NCI-H1694 (cell line): ENCODE results near the gene BBS12.
A peak's percentile ranks its signal among the peaks of the same experiment; 100 is the strongest.

Experiments
- DNase-seq: peaks from one replicate; lab custom pipeline; 2025; lab: John Stamatoyannopoulos, UW

BBS12 gene

DNA sequence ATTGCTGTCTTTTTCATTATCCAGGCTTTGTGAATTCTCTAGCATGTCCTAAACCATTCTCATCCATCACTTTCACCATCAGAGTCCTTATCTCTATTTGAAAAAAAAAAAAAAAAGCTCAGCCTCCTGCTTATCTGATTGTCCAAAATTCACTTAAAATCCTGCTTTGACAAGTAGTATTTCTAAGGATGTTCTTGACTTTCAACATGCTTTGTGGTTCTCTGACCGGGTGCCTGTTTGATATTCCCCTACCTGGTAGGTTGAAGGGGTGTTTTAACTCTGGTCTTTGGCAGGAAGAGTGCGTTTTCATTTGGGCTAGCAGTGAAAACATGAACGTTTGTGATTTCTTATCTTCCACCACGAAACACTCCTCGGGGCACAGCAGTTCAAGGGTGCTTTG lies 17.3 kb upstream of the BBS12 start:
- DNase-seq, result no peak

DNA sequence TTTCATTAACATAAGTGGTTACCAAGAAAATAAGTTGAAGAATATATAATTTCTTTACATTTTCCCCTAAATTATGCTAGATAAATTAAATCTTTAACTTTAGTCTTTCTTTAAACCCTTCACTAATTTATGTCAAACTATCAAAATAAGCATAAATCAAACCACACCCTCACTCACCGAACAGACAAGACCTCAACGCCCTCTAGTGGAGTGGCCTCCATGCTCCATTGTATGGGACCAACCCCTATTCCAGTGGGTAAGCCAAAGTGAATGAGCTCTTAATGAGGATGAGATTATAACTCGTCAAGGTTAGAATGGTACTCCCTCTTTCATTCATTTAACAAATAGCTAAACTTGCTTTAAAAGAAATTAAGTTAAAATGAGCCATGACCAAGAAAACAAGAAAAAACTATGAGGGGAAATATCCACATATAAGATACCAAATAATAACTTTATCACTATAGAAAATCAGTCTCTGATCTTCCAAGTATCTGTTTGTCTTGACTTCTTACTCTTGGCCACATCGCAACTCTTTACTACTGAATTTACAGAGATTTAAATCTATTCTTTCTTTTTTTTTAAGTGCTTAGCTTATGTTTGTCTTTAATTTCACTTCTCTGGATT lies 15.6 kb upstream of the BBS12 start:
- peak; percentile 11 for DNase-seq

DNA sequence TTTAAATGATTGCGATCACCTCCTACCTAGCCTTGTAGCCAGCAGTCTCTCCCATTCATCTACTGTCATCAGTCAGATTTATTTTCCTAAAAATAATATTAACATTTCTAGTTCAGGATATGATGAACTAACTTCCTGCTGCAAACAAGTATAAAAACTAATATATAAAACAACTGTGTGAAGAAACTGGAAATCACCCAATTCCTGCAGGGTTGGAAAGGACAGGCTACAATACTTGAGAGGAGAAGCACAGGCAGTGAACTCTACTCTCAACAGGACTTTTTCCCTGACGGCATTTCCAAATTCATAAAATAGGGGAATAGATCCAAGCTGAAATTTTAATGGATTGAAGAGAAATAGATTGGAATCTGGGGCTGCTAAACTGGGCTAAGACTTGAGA lies 14.2 kb upstream of the BBS12 start:
- no peak for DNase-seq

DNA sequence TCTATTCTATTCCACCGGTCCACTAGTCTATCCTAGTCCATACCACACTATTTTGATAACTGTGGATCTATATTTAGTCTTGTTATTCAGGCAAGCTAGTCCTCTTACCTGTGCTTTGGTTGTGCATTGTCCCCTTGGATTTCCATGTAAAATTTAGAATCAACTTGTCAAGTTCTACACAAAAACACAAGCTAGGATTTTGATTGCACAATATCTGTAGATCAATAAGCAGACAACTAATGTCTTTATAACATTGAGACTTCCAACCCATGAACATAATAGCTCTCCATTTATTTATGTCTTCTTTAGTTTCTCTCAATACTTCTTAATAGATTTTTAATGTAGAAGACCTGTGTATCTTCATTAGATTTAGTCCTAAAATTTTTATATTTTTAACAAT lies 10.2 kb upstream of the BBS12 start:
- DNase-seq, result no peak

DNA sequence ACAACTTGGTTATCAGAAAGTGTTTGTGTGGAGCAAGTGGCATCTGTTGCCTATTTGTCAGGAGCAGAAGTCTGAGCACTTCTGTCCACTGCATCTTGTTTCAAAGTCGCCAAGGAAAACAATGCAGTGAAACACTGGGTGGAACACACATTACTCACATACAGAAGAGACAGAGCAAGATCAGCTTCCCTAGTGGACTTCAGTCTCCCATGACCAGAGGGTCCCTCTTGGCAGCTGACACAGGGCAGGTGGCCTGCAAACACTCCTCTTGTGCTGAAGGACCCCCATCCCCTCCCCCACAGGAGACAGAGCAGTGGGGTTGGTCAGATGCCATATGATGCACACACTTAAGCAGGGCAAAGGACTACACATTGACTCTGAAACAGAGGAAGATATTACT lies 3.6 kb upstream of the BBS12 start:
- DNase-seq, result no peak

DNA sequence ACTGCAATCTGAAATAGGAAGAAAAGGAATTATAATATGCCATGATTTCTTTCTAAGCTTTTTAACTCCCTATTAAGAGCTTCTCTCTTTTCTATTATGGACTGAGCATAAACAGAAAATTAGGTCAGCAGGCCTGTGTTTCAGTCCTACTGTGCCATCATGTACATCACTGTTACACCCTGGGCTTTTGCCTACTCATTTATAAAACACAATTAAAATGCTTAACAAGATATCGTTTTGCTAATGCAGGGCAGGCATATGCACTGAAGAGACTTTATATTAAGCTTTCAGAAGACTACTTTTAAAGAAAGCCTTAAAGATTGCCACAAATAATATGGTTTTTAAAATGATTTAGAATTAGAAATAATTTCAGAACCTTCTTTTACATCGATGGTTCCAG lies 828 bp upstream of the BBS12 start:
- no peak for DNase-seq

DNA sequence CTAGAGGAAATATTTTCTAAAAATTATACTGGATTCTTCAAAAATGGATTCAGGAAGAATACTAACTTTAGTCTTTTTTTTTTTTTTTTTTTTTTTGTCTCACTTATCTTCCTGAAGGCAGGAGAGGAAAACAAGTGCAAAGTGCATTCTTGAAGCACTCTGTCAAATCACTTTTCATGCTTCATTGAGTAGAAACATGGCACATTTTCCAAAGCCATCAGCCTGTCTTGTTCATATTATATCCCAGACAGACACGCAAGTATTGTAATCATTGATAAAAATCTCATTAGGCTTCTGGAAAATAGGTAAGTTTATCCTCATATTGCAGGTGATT lies 1.2 kb downstream of the BBS12 start:
- no peak for DNase-seq

DNA sequence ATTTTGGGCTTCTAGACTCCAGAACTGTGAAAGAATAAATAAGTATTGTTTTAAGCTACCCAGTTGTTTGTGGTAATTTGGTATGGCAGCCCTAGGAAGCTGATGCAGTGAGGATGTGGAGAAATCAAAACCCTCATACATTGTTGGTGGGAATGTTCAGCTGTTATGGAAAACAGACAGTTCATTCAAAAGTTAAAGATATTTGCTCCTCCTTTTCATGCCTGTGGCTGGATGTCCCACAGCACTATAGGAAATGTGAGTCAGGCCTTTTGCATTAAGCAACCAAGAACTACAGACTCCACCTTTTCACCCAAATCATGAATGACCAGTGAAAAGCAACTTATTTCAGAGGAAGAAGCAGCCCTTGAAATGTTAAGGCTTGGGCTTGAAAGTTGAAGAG lies 6.7 kb downstream of the BBS12 start:
- no peak for DNase-seq

DNA sequence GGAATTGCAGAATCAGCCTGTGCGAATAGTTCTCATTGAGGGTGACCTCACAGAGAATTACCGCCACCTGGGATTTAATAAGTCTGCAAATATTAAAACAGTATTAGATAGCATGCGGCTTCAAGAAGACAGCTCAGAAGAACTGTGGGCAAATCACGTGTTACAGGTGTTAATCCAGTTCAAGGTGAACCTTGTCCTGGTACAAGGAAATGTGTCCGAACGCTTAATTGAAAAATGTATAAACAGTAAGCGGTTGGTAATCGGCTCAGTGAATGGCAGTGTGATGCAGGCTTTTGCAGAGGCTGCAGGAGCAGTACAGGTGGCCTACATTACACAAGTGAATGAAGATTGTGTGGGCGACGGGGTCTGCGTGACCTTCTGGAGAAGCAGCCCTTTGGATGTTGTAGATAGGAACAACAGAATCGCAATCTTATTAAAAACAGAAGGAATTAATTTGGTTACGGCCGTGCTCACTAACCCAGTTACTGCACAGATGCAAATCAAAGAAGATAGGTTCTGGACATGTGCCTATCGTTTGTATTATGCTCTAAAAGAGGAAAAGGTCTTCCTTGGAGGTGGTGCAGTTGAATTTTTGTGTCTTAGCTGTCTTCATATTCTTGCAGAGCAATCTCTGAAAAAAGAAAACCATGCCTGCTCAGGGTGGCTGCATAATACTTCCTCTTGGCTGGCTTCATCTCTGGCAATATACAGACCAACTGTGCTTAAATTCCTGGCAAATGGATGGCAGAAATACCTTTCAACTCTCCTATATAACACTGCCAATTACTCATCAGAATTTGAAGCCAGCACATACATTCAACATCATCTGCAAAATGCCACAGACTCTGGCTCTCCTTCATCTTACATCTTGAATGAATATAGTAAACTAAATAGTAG lies 10.7 kb downstream of the BBS12 start:
- no peak for DNase-seq

DNA sequence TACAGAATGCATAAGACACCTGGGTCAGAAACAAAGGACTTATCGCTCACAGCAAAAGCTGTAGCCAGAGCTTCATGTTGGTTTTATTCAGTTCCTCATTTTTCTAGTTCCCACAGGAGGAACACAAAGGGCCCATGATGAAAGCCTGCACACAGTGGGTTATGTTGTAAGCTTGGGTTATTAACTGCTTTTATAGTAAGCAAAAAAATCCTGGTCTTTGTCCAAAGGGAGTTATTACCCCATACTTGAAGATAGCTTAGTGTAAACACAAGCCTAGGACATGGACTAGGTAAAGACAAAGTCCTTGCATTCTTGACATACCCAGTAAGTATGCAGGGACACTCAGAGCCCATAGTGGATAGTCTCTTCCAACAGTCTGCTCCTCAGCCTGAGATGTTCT lies 11.7 kb downstream of the BBS12 start:
- DNase-seq, result no peak

DNA sequence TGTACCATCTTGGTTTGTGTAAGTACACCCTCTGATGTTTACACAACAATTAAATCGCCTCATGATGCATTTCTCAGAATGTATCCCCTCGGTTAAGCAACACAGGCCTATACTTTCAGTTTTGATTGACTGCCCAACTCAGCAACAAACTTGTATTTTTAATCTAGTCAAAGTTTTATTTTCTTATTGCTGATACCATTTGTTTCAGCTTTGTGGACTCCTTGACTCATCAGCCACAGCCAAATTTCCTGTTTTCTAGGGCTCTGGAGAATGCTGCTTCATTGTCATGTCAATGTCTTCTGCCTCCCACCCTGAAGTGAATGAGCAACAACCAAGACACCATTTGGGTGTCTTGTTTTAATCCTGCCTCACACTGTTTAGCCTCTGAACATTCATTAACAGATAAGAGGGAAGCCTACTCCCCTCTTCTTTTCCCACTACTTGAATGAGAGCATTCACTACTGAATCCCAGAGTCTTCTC lies 14.0 kb downstream of the BBS12 start:
- no peak for DNase-seq

DNA sequence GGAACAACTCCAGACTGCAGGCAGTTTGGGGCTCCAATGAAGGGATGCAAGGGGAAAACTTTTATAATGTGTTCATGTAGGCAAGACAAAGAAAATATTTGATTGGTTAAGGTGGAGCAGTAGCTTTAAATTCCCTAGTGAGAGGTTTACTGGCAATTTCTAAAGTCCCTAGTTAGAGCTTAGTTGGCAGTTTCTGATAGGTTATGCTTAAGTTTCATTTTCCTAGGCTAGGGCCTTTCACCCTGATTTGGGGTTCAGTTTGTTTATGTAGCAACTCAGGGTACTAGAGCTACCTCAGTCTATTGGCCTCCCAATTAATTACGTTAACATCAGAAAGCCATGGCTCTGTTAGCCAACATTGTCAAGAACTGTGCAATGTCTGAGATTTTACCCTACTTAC lies 14.6 kb downstream of the BBS12 start:
- no peak for DNase-seq

DNA sequence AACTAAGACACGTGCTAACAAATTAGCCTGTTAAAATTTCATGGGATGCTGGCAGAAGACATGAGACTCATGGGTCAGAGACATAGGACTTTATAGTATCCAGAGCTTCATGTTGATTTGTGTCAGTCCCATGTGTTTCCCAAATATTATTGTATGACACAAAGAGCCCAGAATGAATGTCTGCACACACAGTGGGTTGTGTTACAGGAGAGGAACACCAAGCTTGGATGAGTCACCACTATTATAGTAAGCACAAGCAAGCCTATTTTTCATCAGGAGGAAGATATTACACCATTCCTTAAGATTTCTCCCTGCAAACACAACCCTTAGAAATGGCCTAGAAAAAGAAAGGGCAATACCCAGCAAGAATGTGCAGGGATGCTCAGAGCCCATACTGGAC lies 15.4 kb downstream of the BBS12 start:
- DNase-seq, result no peak

DNA sequence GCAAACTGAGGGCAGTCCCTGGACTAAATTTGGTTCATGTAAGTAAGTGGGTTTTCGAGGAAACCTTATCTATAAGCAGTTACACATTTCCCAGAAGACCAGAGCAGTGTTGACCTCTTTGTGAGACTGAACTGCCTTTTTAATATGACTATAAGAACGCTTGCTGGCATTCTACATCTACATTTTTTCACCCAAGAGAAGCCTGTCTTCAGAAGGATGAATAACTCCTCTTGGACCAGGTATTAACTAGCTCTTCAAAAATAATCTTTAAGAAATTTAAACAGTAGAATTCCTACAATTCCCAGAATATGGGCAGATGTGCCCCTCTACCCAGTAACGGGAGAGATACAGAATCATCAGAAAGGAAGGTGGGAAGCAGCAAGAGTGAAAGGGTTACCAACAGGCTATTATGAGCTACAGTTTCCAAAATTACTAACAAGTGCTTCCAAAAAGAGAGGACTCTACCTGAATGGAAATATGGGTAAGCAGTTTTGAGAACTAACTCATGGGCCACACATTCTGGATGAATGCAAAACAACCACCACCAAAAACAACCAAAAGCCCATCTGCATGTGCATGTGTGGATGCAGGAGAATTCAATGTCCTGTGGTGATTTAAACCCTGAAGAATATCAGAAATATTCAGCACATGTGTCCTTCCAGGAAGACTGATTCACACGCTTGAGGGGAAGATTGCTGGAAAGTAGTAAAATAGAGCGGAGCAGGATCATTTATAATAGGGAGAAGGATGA lies 17.4 kb downstream of the BBS12 start:
- no peak for DNase-seq

DNA sequence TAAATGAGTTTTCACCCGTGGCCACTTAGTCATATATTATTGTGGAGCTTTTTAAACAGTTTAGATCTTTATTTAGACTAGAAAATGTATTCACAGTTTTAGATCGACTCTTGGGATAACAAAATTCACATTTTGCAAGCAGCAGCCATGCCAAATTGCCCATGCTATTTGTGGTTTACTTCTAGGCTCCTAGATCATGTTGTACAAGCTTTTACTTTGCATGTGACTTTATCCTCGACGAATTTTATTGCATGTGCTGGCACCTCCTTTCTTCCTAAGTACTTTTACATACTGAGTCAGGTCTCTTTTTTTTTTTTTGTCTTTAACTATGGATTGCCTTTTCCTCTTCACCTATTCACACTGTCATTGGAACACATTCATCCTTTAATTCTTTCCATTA lies 23.2 kb downstream of the BBS12 start:
- no peak for DNase-seq

DNA sequence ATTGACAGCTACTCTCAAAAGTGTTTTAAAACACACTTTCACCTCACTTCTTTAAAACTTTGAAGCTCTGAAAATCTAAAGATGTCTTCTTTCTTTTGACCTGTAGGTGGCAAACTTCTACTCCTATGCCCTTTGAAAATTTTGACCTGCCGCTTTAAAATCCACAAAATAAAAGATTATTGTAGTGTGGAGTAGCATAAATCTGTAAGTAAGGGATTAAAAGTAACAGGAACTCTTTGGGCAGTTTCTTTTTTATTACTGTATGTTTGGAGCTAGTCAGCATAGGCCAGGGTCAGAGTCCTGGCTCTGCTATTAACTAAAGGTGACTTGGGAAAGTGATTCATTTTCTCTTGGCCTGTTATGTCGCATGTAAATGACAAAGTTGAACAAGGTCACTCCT lies 25.5 kb downstream of the BBS12 start:
- peak; percentile 7 for DNase-seq

DNA sequence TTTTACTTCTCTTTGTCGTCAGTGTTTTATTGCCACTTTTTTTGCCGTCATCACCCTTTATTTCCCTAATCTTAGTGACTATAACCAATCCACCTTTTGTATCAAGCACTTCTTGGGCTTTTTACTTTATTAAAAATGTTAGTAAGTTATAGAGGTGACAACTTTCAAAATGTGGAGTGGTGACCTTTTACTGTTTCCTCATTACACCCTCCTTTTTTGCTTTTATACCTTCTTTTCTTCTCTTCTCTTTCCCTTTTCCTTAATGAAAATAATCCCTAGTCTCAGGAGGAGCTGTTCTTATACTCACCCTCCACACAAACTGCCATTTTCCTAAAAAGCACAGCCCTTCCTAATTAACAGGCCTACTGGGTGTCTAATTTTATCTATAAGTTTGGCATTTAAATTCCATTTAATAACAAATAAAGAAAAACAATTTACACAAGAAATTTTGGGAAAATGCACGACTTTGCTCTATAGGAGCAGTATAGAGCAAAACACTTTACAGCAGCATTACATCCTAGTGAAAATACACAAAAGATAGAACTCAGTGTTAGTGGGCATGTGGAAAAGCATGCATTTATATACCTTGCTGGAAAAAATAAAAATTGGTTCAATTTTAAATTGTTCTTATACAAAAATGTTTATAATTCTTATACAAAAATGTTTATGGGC lies 27.3 kb downstream of the BBS12 start:
- no peak for DNase-seq

DNA sequence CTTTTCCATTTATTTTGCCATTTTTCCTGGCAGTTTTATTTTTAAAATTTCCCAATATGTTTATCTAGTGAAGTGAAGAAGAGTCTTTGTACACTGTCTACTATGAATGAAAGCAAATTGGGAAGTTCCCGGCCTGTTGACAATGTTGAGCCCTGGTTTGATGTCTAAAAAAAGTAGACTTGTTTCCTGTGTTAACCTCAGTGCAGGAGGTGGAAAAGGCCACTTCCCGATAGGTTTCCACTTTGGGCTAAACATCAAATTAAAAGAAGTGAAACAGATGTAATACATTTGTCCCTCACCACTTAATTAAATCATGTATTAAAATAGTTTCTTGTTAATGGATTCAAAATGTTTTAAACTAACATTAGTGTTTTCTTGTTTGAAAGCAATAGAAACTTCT lies 30.0 kb downstream of the BBS12 start:
- no peak for DNase-seq

DNA sequence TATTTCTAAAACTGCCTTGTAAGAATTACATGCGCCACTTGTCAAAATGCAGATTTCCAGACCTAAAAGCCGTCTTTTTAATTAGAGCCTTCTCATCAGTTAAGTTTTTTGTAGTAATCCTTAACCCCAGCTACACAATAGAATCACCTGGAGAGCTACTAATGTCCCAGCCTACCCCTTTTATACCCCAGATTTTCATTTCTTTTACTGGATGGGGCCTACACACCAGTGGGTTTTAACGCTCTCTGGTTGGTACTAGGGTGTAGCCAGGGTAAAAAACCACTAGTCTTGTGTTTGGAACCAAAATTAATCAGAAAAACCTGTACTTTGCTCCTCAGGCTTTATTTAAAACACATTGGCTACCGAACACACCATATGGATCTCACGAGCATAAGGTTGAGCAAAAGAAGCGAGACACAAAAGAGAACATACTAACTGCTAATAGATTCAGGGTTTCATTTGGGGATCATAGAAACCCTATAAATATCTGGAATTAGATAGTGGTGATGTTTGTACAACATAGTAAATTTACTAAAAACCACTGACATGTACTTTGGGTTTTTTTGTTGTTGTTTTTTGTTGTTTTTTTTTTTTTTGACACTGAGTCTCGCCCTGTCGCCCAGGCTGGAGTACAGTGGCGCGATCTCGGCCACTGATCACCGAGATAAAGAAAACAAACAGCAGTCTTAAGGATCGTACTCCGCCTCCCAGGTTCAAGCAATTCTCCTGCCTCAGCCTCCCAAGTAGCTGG lies 30.6 kb downstream of the BBS12 start:
- DNase-seq, result no peak

DNA sequence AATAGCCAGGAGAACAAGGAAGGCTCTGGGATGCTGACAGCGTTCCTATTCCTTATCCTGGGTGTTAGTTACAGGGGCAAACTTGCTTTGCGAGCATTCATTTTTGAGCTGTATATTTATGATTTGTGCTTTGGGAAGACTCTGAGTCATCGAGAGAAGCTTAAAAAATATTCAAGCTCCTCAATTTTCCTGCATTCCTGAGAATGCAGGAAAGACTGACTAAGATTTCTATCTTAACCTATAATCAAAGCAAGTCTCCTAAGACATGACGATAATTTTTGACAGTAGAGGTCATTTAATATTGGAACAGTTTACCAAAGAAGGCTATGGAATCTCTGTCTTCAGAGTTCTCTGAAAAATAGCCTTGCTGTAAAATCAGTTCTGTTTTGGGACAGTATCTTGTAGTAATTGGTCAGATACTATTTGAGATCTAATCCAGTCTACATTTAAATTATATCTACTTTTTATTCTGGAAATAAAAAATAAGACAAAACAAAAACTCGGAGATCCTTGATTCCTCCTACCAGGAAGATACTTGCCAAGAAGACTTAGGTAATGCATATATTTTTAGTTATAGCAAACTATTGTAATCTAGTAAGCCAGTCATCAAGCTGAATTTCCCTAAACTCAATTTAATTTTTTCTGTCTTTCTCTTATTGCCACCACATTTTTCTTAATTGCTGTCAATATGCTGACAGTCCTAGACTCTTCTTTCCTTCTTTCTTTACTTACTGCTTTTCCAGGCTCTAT lies 31.7 kb downstream of the BBS12 start:
- no peak for DNase-seq

DNA sequence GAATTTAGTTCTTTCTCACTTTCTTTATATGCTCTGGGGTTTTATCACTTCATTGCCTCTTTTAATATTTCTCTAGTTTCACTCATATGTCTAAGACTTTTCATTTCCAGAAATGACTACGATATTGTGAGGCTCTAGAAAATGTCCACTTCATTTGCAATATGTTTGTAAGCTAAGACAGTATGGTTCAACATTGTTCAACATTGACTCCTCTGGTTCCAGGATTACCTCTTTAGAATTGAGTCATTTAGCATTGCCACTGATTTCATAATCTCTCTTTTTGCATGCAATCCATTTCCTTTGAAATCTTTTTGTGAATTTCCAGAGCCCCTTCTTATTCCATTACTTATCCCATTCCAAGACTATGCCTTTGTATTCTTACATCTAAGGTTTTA lies 32.3 kb downstream of the BBS12 start:
- DNase-seq, result no peak
